GM18909 (cell line): ENCODE results near the gene KLHL35.

Experiments
- ATAC-seq: cut with Tn5 transposase; IDR thresholded peaks from one replicate; pipeline ENCODE4 v1.9.1; 2021; ENCODE audit warnings: mild to moderate bottlenecking; ENCODE audit not compliant: unreplicated experiment, poor library complexity

The KLHL35 gene

DNA sequence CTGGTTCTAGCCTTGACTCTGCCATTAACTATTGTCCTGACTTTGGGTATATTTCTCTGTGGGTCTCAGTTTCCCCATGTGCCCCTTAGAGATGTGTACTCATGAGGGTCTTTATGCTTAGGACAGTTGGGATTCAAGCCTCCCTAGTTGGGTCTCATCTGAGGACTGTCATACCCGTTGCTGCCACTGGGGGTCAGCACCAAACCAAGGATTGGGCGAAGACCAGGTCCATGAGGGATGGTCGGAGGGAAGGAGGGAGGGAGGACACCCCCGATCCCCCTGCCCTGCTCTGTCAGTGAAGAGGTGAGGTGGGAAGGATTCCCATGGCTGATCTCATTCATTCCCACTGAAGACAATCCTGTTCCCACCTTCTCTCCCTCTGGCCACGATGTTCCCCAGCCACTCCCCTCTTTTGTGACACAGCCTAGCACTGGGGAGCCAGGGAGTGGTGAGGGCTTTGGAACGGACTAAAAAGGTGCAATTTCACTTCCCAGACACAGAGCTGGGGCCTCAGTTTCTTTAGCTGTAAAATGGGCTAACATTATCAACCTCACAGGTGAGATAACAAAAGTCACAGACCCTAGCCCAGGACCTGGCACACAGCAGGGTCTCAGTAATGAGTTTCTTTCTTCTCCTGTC is 12.4 kb upstream of the KLHL35 start:
- ATAC-seq, result no peak

DNA sequence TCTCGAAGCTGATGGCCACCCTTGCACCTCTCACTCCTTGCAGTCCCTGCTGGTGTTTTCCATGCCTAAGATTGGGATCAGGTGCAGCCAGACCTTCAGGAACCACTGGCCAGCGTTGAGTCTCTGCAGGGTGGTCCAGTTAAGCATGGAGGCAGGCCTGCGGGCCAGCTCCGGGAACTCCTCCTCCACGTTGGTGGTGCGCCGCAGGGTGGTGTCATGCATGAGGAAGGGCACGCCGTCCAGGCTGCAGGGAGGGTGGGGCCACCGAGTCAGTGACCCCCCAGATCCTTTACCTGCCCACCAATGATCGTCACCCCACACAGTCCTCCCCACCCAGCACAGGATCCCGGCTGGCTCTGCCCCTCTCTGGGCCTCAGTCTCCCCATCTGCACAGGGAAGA is 10.0 kb upstream of the KLHL35 start:
- no peak for ATAC-seq

DNA sequence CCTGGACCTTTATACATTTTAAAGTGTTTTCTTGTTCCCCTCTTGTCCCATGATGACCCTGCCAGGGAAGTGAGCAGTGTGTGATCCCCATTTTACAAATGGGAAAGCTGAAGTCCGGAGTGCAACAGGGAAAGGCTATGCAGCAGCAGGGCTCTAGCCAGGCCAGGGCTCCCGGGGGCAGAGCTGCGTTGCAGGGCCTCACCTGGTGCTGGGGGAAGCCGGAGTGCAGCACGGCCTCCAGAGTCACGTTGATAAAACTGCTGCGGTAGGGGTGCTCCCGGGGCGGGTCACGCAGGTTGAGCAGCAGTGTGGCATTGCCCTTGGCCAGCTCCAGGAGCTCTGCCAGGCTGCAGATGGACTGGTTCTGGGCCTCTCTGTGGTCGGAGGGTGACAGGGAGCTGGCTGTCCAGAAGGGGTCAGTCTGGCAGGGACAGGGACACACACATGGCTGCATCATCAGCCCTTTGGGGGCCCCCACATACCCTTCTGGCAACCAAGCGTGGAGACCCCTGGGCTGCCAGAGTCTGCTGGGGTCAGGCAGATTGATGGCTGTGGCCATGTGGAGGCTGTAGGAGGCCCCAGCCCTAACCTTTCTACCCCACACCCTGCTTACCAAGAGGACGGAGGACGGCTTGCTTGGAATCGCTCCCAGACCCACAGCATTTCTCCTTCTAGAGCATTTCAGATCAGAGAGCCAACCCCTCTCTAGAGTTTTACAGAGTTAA is 9.3 kb upstream of the KLHL35 start:
- ATAC-seq, result no peak

DNA sequence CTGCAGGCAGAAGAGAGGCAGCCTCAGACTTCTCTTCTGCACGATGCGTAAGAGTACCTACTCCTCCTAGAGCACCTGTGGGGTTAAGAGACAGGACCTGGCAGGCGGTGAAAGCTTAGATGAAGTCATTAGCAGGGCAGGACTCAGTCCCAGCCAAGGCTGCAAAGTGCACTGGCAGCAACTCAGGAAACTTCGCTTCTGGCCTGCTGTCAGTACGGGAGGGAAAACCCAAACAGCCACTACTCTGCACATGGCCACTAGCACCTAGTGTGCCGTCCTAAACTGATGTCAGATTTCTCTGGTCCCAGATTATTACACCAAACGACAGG is 8.8 kb upstream of the KLHL35 start:
- ATAC-seq, result no peak

DNA sequence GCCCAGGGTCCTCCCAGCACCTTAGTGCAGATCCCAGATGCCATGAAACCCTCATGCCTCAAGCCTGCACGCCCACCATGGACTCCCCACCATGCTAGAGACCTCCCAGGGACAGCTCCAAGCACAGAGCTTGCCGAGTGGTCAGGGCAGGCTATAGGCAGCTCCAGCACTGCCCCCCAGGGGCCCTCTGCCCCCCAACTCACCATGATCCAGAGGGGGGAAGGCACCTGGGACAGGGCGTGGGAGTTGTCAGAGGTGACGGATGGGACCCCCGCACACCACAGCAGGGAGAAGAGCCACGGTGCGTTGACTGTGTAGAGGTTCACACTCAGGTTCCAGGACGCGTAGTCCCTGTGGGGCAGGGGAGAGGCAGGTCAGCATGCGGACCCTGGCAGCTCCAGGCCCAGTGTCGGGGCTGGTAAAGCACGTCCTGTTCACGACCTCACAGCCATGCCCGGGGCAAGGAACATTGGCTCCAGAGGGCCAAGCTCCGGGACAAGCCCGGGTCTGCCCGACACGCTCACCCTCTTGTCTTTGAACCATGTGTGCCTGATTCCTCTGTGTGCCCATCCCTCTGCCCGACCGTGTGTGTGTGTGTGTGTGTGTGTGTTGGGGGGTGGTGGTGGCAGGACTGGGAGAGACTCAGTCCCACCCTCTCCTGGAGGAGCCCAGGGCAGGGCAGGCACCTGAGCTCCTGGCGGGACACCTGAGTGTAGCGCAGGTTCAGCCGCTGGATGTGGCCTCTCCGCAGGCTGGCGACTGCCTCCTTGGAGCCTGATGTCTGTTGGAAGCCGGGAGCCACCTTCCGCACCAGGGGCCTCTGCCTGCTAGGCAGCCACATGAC is 8.2 kb upstream of the KLHL35 start:
- no peak for ATAC-seq

DNA sequence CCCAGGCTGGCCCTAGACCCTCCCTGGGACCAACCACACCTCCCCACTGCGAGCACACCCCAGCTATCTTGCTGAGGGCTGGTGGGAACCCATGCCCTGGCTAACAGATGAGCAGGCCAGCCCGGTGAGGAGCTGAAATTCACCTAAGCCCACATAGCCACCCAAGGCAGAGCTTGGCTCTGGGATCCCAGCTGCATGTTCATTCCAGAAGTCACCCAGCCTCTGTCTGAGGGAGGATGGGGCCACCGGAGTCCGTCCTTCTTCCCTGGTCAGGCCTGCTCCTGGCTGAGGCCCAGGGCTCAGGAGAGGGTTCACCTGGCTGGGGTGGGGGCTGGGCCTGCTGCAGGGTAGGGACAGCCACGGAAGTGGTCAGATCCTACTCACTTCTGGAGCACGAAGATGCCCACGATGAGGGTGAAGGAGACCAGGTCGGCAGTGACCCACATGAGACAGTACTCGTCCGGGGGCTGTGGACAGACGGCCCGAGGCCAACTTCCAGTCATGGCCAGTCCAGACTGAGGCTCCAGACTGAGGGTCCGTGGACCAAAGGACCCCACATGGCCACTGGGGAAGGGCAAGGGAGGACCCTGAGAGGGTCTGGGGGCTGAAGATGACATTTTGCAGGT is 6.6 kb upstream of the KLHL35 start:
- no peak for ATAC-seq

DNA sequence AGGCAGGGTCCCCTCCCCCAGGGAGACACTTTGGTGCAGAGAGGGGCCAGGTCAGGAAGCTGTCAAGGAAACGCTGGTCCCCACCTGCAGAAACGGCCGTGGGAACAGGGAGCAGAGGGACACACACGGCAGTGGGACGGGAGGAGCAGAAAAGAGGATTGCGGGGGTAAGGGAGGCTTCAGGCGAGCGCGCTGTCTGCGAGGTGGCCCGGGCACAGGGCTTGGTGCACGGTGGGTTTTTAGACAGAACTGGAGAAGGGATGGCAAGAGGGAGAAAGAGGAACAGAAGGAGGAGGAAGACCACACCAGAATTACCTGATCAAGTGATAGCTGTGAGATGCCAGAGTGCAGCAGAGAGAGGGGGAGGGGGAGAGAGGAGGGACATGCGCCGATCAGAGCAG is 6.0 kb upstream of the KLHL35 start:
- no peak for ATAC-seq

DNA sequence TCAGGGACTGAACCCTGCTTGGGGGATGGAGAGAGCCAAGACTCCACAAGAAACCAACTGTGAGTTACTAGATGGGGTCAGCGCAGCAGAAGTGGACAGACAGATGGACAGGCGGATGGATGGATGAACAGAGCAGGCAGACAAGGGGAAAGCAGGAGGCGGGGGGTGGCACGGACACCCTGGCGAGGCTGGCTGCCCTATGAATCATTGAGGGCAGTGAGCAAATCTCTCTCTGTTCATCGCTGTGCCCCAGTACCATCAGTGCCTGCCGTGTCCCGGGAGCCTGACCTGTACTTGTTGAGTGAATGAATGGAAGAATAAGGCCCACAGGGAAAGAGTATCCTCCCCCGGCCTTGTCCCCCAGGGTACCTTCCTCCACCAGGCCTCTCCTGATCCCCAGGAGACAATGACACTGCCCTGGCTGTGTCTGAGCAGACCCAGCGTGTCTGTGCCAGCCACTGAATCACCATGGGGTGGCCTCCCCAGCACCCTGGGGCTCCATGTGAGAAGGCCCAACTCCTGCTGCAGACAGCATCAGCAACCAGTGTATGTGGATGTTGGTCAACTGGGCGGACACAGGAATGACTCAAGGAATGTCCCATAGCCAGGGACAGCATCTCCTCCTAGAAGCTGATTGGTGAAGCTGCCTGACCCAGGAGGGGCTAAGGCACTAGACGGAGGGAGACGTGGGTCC is 5.1 kb upstream of the KLHL35 start:
- no peak for ATAC-seq

DNA sequence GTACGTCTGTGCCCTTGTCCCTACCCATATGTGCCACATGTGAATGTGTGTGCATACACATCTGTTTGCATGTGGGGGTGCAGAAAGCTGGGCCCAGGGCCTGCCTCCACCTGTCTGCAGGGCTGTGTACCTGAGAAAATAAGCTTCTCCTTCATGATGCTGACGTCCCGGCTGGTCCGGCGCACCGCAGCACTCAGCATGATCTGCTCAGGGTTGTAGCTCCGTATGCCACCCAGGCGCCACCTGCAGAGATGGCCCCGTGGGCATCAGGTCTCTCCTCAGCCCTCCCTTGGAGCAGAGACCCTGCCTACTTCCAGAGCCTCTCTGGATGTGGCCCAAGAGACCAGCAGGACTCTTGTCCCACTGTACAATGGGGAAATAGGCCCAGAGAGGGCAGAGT is 3.8 kb upstream of the KLHL35 start:
- no peak for ATAC-seq

DNA sequence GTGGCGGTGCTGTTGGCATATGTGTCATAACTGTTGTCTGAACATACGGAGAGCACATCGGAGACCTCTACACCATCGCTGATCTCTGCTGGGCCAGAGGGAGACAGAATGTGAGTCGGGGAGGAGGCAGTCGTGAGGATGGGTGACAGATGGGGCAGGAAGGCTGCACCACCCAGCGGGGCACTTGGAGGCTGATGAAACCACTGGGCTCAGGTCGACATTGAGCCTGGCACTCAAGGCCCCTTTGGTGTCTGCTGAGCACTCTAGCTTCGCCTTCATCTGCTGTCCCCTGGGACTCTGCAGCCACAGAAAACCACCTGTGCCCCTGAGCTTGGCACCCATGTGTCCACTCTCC is 2.5 kb upstream of the KLHL35 start:
- no peak for ATAC-seq

DNA sequence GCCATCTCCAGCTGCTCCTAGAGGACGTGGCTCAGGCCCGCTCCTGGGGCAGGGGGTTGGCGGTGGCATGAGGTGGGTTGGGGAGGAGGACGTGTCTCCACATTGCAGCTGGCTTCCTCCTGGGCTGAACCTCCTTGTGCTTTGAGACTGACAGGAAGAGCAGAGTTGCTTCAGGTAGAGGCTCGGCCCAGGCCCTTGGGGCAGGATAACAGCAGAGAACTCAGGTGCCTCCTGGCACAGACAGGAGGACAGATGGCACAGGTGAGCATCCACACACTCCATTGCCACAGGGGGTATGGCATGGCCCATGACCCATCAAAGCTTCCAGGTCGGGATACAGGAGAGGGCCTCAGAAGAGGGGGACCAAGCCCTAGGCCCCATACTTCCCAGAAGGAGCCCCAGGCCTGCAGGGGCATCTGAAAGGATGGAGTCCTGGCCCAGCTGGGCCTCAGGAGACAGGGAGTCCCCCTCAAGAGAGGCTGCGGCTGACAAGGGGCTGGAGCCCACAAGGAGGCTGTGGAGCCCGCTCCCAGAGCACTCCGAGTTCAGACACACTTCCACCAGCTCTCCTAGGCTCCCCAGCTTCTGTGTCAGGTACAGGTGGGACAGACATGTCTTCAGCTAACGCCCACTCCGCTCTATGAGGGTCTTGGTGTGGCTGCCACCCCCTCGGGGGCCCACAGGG is 2.0 kb upstream of the KLHL35 start:
- no peak for ATAC-seq

DNA sequence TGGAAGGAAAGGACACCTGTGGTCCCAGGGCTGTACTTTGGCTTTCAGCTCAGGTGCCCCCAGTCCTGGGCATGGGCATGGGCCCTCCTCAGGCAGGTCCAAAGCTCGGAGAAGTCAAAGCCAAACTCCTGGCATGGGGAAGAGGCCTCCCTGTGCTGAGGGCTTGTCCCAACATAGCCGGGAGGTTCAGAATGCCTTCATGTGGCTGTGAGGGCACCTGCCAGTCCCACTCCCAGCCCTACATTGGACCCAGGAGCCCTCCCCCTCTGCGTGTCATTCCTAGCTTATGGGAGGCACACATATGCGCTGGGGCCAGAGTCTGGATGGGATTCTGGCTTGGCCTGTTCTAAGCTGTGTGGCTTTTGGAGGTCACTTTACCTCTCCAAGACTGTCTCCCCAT is 1.0 kb upstream of the KLHL35 start:
- no peak for ATAC-seq

DNA sequence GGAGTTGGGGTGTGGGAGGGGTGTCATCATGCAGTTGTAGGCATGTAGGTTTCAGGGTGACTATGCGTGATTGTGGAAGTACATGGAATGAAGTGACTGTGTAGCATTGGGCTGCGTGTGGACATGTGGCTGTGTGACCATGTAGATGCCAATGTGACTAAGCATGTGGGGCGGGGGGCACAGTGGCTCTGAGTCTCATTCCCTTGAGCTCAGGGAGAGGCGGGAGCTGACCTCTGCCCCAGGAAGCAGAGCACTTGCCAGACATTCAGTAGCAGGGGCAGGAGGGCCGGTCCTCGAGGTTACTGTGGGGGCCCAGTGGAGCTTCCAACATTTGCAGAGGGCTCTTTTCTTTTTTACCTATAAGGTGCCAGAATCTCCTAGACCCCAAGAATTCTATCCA is 440 bp upstream of the KLHL35 start:
- no peak for ATAC-seq

DNA sequence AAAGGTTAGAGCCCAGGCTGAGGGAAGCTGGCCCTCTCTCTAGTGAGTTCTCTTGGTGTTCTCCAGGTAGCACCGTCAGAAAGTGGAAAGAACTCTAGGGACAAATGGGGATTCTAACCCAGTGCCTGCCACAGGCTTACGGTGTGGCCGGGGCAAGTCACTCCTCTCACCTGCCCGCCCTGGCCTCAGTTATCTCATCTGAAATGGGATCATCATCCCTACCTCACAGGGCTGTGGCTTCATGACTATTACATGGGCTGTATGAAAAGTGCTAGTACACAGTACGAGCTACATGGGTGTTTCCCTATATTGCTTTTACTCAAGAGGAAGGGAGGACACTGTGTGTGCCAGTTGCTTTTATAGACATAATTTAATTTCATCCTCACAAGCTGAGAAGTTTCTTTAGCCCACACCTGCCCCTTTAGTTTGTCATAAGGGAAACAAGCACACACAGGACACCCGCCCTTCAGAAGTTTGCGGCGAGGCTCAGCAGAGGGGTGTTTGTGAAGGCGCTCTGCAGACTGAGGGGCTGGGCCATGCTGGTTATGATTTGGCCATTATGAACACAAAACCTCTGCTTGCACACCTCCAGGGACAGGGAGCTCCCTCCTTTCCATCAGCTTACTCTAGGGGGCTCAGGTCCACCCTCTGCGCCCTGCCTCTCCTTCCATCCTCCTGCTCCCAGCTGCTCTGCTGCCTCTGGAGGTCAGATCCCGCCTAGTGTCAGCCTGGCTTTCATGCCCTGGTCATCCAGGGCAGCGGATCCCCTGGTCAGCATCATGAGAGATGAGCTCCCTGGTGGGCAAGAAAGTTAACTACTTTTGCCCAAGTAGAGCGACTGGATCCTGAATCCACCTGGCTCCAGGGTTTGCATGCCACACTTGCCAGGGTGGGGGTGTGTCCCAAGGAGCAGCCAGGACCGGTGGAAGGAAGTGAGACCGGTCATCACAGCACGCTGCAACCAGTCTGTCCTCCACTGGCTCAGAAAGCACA is 1.2 kb downstream of the KLHL35 start:
- no peak for ATAC-seq

DNA sequence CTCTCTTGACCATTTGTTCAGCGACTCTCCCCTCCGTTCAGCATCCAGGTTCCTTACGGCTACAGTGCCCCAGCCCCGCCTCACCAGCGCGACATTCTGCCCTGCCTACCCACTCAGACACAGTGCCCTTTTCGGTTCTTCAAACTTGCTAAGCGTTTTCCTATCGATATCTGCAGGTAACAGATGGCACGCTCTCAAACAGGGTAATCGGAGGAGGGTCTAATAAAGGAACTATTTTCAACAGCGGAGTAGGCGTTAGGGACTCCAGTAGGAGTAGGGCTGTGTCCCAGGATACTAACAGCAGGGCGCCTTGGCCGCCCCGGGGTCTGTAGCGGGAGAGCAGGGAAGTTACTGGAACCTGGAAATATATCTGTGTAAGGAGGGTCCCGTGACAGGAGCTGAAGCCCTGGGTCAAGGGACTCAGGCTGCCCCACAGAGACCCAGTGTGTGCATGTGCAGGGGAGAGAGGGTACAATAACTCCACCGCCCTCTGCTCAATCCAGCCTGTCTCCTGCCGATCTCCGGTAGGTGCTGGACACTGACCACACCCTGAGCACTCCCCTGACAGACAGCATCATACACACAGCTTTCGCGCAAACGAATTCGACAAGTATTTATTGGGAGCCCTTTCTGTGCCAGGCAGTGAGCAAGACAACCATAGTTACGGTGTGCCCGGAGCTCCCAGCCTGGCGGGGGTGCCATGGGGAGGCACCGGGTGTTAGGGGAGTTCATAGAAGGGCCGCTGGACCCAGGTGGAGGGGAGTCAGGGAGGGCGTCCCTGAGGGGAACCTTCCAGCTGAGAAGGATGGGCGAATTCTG is 2.1 kb downstream of the KLHL35 start:
- ATAC-seq, result no peak

DNA sequence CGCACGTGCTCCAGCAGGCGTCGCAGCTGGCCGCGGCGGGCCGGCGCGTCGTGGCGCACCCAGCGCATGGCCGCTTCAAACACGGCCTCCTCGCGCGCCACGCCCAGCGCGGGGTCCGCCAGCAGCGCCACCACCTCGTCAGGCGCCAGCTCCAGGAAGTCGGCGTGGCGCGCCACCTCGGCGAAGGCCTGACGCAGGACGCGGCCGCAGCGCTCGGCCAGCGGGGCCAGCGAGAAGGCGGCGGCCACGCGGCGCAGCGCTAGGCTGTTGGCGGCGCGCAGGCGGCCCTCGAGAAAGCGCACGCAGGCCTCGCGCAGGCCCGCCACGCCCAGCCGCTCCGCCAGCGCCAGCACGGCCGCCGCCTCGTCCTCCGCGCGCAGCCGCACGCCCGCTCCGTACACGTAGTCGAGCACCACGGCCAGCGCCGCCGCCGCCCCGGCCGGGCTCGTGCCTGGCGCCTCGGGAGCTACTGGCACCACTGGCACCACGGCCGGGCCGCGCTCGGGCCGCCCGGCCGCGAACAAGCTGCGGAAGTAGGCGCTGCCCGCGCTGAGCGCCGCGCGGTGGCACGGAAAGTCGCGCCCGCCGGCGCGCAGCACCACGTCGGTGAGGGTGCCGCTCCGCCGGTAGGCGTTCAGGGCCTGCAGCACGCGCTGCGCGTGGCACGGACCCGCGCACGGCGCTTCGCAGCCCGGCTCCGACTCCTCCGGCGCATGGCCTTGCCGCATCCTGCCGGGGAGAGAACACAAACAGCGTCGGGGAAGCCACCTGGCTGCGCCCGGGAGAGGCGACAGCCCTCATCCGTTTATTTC is 2.9 kb downstream of the KLHL35 start:
- no peak for ATAC-seq

DNA sequence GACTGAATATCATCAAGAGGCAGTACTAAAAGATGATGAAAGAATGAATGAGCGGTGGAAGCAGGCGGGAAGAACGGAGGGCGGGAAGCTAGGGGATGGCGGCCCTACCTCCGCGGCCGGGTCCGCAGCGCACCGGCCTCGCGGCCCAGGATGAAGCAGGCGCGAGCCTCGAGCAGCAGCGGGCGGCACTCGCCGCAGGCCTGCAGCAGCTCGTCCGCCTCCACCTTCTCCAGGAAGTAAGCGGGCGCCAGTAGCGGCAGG is 3.4 kb downstream of the KLHL35 start:
- no peak for ATAC-seq
